T-helper 1 cell (primary cell): Measurements from ENCODE around the gene GOLIM4.
"Not testable (repeated sequence)": the region's sequence is repeated elsewhere in the genome, so short reads cannot be mapped to it uniquely, and the experiment has no call there.

Experiments used
- DNase-seq, 5 donors: peaks; one replicate each; pipeline ENCODE4 v3.0.0-alpha.2; 2012 to 2020

GOLIM4 gene

GRCh38 chr3:168047936-168048335 is 47.8 kb downstream of the GOLIM4 start:
- DNase-seq, result no peak

DNA sequence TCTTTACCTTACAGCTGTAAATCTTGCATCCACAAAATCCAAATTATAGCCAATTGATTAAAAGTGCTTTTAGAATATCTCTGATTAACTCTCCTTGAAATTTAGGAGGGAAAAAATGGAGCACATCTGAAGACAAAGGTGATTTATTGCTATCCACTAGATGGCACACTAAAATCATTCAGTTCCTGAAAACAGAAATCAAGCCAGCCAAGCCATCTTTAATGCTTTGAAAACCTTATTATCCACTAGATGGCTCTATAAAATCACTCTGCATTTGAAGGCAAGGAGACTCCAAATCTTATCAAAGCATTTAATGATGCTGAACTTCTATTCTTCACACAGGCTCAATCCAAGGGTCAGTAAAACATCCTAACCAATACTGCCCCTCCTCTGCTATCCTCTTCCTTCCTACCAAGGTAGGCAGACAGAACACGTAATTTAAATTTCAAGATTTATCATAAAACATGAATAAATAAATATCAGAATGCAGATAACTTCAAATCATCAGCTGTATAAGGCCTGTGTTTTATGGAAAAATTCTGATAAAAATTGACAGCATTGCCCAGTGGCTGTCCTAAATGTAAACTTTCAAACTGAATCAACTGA is 48.4 kb downstream of the GOLIM4 start:
- DNase-seq, result peak in 1 of 5 donors; percentile 48

DNA sequence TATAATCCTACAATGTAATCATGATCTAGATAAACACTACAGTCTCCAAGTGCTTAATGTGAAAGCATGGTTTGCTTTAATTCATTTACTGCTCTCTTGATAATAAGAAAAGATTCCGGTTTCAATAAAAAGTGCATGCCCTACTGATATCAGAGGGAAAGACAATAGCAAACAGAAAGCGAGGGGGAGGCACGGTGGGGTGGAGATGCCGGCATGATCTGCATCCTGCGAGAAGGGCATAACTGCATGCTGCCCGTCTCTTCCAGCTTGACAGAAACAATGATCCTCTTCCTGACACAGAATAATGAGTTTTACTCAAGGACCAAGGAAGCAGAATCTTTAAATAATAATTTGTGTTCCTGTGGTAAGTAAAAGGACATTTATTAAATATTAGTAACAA is 51.7 kb downstream of the GOLIM4 start:
- DNase-seq, result no peak

DNA sequence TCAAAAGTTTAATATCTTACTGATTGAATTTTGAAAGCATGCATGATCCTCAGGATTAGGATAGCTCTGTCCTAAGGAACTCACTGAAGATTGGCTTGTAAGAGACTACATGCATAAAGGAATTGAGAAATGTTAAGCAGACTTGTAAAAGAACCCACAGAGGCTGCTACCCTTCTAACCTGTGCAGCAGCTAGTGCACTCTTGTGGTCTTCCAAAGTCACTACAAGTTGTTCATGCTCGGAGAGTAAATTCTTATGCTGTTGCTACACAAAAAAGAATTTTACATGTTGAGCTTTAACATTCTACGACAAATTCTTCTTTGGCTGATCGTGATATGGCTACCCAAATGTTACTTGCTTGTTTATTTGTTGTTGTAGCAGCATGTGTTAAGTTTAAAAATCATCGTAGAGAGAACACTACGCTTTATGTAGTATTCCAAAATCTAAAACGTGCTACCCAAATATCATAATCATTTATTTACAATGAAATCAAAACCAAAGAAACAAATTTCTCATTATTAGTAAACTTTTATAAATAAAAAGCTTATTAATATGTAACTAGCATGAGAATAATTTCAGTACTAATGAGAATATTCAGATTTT is 55.0 kb downstream of the GOLIM4 start:
- peak in 1 of 5 donors; percentile 7 for DNase-seq

GRCh38 chr3:168037020-168037419 is 58.7 kb downstream of the GOLIM4 start:
- no peak for DNase-seq

DNA sequence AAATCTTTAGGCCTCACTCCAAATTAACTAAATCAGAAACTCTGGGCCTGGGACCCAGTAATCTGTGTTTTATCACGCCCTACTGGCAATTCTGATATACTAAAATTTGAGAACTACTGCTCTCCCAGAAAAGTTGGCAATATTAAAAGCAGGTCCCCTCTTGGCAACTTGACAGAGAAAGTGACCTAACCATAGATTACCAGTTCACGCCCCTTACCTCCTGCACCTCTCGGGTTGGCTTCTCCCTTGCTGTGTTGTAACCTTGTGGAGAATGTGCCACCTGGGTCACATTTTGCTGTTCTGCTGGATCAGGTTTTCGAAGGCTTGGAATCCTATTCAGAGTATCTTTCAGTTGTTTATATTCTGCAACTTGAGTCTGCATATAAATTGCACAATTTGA is 59.1 kb downstream of the GOLIM4 start:
- no peak for DNase-seq

GRCh38 chr3:168034152-168034928 is 61.4 kb downstream of the GOLIM4 start:
- DNase-seq, result no peak

DNA sequence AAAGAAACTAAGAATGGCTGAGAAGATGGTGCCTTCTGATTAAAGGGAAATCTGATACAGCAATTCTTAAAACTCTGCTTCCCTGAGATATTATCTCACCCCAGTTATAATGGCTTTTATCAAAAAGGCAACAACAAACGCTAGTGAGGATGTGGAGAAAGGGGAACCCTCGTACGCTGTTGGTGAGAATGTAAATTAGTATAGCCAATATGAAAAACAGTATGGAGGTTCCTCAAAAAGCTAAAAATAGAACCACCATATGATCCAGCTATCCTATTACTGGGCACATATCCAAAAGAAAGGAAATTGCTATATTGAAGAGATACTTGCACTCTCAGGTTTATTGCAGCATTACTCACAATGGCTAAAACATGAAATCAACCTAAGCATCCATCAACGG is 65.1 kb downstream of the GOLIM4 start:
- no peak for DNase-seq

DNA sequence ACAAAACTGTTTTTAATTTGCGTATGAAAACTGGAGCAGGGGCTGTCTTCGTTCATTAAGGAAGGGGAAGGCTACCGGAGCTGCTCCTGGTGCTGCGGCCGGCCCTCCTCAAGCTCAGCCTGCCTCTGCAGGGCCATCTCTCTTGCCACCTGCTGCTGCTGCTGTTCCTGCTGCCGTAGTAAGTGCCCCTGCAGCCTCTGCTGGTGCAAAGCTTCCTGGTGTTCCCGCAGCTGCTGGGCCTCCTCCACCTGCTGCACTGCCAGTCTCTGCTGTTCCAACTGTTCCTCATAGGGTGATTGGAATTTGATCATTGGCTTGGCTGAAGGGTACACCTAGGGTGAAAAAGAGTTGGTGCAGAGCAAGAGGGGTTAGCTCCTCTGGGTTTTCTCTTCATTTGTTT is 66.0 kb downstream of the GOLIM4 start:
- no peak for DNase-seq

DNA sequence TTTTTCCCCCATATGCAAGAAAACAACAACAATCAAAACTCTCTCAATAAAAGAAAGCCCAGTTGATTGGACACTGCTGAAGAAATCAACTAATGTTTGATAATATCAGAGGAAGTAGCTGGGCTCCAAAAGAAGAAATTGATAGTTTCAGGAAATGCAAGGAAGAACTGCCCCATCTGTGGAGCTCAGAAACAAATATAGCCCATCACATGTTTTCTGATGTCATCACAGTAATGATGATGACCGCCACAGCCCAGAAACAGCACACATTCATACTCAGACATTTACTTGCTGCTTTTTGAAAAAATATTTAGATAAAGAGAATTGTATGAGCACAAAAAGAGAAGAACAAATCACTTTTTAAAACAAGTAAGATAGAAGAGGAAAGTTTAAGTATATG is 67.6 kb downstream of the GOLIM4 start:
- no peak for DNase-seq

- DNase-seq, result no peak
Measured at GRCh38 chr3:168026764-168027163, 69.0 kb downstream of the GOLIM4 start.

- no peak for DNase-seq
Measured at GRCh38 chr3:168025076-168025475, 70.6 kb downstream of the GOLIM4 start.

- DNase-seq, result peak in 1 of 5 donors; percentile 73
Measured at GRCh38 chr3:168024537-168024941, 71.2 kb downstream of the GOLIM4 start.

- DNase-seq, result no peak
Measured at GRCh38 chr3:168021737-168022450, 73.8 kb downstream of the GOLIM4 start.

GRCh38 chr3:168011280-168011679 is 84.4 kb downstream of the GOLIM4 start:
- not testable (repeated sequence) for DNase-seq

DNA sequence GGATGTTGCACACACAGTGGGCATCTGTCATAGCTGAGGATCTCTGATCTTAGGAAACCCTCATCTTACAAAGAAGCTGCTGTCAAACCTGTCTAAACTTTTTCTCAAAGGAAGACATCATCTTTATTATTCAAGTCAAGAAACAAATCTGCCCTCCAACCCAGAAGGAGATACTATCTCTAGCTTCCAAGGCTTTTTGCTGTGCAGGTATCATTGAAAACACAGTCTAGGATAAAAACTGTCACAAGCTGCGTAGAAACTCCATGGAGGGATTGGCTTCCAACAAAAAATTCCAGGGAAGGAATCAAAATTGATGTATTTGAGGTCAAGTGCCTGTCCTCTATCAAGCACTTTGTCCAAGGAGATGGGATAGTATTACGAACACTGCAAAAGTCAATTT is 89.1 kb downstream of the GOLIM4 start:
- no peak for DNase-seq

GRCh38 chr3:168003911-168004310 is 91.8 kb downstream of the GOLIM4 start:
- DNase-seq, result no peak

DNA sequence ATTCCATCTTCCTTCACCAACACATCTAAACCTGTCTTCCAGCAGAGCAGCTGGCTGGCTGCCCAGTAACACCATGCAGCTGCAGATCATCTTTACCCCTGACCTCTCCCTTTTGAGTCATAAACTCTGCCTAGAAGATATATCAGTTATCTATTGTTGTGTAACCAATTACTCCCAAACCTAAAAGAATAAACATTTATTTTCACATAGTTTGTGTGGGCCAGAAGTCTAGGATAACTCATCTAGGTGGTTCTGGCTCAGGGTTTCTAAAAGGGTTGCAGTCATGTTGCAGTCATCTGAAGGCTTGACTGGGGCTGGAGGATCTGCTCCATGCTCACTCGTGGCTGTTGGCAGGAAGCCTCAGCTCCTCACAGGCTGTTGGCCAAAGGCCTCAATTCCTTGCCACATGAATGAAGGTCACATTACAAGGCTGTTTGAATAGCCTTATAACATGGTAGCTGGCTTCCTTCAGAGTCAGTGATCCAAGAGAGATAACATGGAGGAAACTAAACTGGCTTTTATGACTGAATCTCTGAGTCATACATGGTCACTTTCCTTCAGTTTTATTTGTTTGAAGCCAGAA is 92.8 kb downstream of the GOLIM4 start:
- DNase-seq, result no peak

DNA sequence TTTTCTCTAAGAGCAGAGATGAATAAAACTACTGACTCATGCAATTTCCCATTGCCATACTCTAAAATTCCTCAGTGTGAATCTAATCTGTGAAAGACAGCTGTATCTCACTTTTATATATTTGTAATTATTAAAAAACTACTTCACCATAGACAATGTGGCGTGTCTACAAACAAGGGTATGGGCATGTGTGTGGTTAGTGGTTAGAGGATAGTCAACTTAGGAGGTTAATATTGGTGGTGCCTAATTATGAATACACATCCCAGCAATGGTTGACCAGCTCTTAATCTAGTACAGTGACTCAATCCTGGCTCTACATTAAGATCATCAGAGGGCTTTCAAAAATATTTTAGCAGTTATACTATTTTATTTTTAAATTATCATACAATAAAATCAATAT is 94.5 kb downstream of the GOLIM4 start:
- DNase-seq, result no peak

- no peak for DNase-seq
Measured at GRCh38 chr3:167998253-167998652, 97.5 kb downstream of the GOLIM4 start.

DNA sequence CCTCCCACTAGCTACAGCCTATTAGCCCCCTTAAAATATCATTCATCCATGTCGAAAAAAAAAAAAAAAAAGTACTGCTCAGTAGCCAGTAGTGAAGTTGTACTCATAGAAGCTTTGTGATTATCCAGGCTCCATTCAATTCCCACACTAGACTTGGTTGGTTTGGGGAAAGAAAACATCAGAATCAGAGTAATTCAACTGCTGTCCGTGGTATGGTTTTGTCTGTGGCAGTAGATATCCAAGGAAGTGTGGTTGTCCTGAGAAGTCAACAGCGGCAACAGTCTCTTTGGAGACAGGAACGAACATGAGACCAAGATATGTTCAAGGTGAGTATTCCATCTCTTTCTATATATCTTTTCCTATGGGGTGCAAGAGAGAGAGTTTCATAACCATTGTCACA is 99.2 kb downstream of the GOLIM4 start:
- DNase-seq, result no peak

GRCh38 chr3:167992381-167992780 is 103.3 kb downstream of the GOLIM4 start:
- DNase-seq, result no peak

- DNase-seq, result no peak
Measured at GRCh38 chr3:167991213-167991612, 104.5 kb downstream of the GOLIM4 start.
